OCI-LY7 (cell line): ENCODE data around the gene RTP5. TPM values are rescaled to one million over a fixed set of nuclear protein-coding genes. Genes with fewer than 3 reads are reported as not detected.

Source experiments
- BruUV-seq: library from RNA; stranded (reverse); fragments of 400-500 nt; replicated peaks from 2 replicates; lab custom pipeline; 2021; lab: Mats Ljungman, UMichigan
- CTCF ChIA-PET: fragments of 300-600 bp; sonication (Branson Sonifier 250); formaldehyde crosslinking; loops from one replicate; lab custom pipeline; 2022; ENCODE audit warnings: antibody characterized with exemption; ENCODE audit not compliant: unreplicated experiment; lab: Charles Lee
- POLR2A ChIA-PET: fragments of 300-600 bp; sonication (Branson Sonifier 250); formaldehyde crosslinking; loops from one replicate; lab custom pipeline; 2022; ENCODE audit warnings: antibody characterized with exemption; lab: Charles Lee
- DNase-seq: peaks from one replicate; pipeline ENCODE4 v3.0.0-alpha.2; 2015; ENCODE audit warnings: low spot score
- H2AFZ ChIP-seq: fragments of 200-600 bp; sonication (generic), shearing (Covaris generic); 2 replicates; pipeline ENCODE4 v1.6.1; 2014; ENCODE audit warnings: mild to moderate bottlenecking, antibody characterized with exemption, low read length, moderate library complexity
- H3K27ac ChIP-seq: fragments of 200-600 bp; sonication (generic); 2 replicates; pipeline ENCODE4 v1.5.1; 2014; ENCODE audit warnings: mixed run types, low read depth, mild to moderate bottlenecking, moderate library complexity, low read length, inconsistent platforms; ENCODE audit not compliant: poor library complexity, severe bottlenecking
- H3K36me3 ChIP-seq: fragments of 200-600 bp; sonication (generic); 2 replicates; pipeline ENCODE4 v1.6.1; 2014; ENCODE audit warnings: mild to moderate bottlenecking, antibody characterized with exemption, low read length, moderate library complexity, mixed read lengths; ENCODE audit not compliant: insufficient read depth
- H3K4me1 ChIP-seq: fragments of 200-600 bp; sonication (generic); 2 replicates; pipeline ENCODE4 v1.5.1; 2014; ENCODE audit warnings: mild to moderate bottlenecking, low read length; ENCODE audit not compliant: insufficient read depth, poor library complexity, severe bottlenecking
- H3K4me2 ChIP-seq: fragments of 200-600 bp; sonication (generic); 2 replicates; pipeline ENCODE4 v1.6.1; 2014; ENCODE audit warnings: mild to moderate bottlenecking, low read length
- H3K4me3 ChIP-seq: fragments of 200-600 bp; sonication (generic); 2 replicates; pipeline ENCODE4 v1.5.1; 2014; ENCODE audit warnings: mild to moderate bottlenecking, low read depth, low read length; ENCODE audit not compliant: poor library complexity, severe bottlenecking
- H3K79me2 ChIP-seq: fragments of 200-600 bp; sonication (generic); 2 replicates; pipeline ENCODE4 v1.6.1; 2016; ENCODE audit warnings: low read depth, mild to moderate bottlenecking, low read length, moderate library complexity, mixed read lengths; ENCODE audit not compliant: insufficient read depth
- H3K9me2 ChIP-seq: fragments of 200-600 bp; sonication (generic); 2 replicates; pipeline ENCODE4 v1.6.1; 2016; ENCODE audit warnings: mild to moderate bottlenecking, low read length, mixed read lengths; ENCODE audit not compliant: insufficient read depth
- H3K9me3 ChIP-seq: fragments of 200-600 bp; sonication (generic); 2 replicates; pipeline ENCODE4 v1.6.1; 2014; ENCODE audit warnings: mild to moderate bottlenecking, mixed run types, low read length, mixed read lengths
- H4K20me1 ChIP-seq: fragments of 200-600 bp; sonication (generic); 2 replicates; pipeline ENCODE4 v1.6.1; 2014; ENCODE audit warnings: mild to moderate bottlenecking, antibody characterized with exemption, low read length, moderate library complexity, mixed read lengths; ENCODE audit not compliant: insufficient read depth
- CTCF ChIP-seq: fragments of 200-600 bp; sonication (generic); conservative IDR thresholded peaks from 2 replicates; pipeline ENCODE4 v1.5.1; 2014; ENCODE audit warnings: mild to moderate bottlenecking, antibody characterized with exemption, low read length, moderate library complexity, mixed read lengths
- EZH2phosphoT487 ChIP-seq: fragments of 200-600 bp; sonication (generic); IDR thresholded peaks from 2 replicates; pipeline ENCODE4 v1.6.1; 2018; ENCODE audit warnings: low read depth, borderline replicate concordance, mild to moderate bottlenecking, mixed run types, antibody characterized with exemption, low read length, moderate library complexity, mixed read lengths
- intact Hi-C: fragments of 100-400 bp; cut with micrococcal nuclease; formaldehyde crosslinking; loops from one replicate; pipeline ENCODE4 v1.10.0; 2022; ENCODE audit not compliant: unreplicated experiment
- total RNA-seq, 2 experiments: library from RNA; depleted of rRNA in 1 of 2; stranded (reverse); fragments of >200 nt in 1 of 2; shearing (Covaris generic) in 1 of 2; gene quantifications; 2 replicates each; pipeline ENCODE4 v1.2.3, GENCODE V29; 2014 to 2022

The RTP5 gene
- total RNA-seq, 2 experiments from 2014 or later = not detected

- TF ChIP-seq EZH2phosphoT487 = no peak
- no peak for TF ChIP-seq CTCF
- intact Hi-C loops = no loop called here
Measured at GRCh38 chr2:241897231-241897916, 27.8 kb downstream of the RTP5 start.

DNA sequence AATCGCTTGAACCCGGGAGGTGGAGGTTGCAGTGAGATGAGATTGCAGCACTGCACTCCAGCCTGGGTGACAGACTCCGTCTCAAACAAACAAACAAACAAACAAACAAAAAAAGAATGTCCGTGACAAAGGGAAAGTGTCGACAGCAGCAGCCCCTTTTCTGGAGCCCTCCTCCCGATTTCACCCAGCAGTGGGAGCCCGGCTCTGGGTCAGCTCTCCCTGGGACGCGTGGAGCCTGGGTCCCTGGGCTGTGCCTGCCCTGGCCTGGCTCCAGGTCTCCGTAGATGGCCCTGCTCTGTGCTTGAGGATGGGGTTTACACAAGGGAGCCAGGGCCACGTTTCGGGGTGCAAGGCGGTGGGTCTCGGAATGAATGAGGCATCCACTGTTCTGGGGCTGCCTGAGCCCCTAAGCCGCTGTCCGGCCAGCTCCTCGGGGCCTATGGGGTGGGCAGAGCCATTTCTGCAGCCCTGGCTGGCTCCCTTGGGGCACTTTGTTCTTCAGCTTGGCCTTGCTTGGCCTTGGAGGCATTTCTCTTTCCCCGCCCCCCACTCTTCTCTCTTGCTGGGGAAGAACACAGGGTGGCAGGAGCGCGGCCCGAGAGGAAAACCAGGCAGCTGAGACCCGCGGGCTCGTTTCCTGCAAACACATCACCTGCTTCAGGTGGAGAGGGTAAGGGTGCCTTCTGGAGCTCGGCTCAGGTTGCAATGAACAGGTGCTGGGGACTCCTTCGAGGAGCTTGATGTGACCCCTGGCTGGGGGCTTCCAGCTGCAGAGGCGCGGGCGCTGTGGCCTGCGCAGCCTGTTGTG is 29.1 kb downstream of the RTP5 start:
- no peak overlapping the region for H2AFZ ChIP-seq
- H3K4me3 ChIP-seq = no peak overlapping the region
- no peaks in the 10 kb centered on the region for H3K9me3 ChIP-seq
- no peaks in the 10 kb centered on the region for H3K79me2 ChIP-seq
- H3K27ac ChIP-seq = no peak overlapping the region
- BruUV-seq = no TSS peak
- no peak for DNase-seq
- no peak for TF ChIP-seq EZH2phosphoT487
- TF ChIP-seq CTCF = no peak
- POLR2A ChIA-PET = no interaction called here
- no peaks in the 10 kb centered on the region for H3K4me1 ChIP-seq
- H3K4me2 ChIP-seq = no peak overlapping the region
- no peaks in the 10 kb centered on the region for H3K9me2 ChIP-seq
- intact Hi-C loops = no loop called here
- CTCF ChIA-PET = no interaction called here
- H4K20me1 ChIP-seq = no peaks in the 10 kb centered on the region
- peaks cover 11% of the 10 kb centered on the region; the same call in 1 of the 2 replicates for H3K36me3 ChIP-seq

More at GRCh38 chr2:241897231-241897916, 27.8 kb downstream of the RTP5 start:
- ChIA-PET CTCF (no interaction called here), POLR2A (no interaction called here)
- Histone ChIP-seq H3K9me3 (no peaks in the 10 kb centered on the region), H4K20me1 (no peaks in the 10 kb centered on the region), H3K9me2 (no peaks in the 10 kb centered on the region), H2AFZ (no peak overlapping the region), H3K27ac (no peak overlapping the region), H3K4me2 (no peak overlapping the region), H3K36me3 (peaks cover 11% of the 10 kb centered on the region; the same call in 1 of the 2 replicates), H3K4me3 (no peak overlapping the region), H3K4me1 (no peaks in the 10 kb centered on the region), H3K79me2 (no peaks in the 10 kb centered on the region)
- no TSS peak for BruUV-seq
- no peak for DNase-seq
